ENCODE measurements around the gene ZNF470.

- TF ChIP-seq CTCF (conservative IDR thresholded peaks at IDR 0.05; ENCODE audit: low read depth, low read length) (no peak), EZH2 (IDR thresholded peaks at IDR 0.05; ENCODE audit: borderline replicate concordance, low read depth, low read length, poor library complexity, severe bottlenecking) (no peak)
These were observed 41.2 kb downstream of the ZNF470 start for GRCh38 chr19:56608274-56608964.
